ENCODE data around the gene TUBA3D.
"Not testable (repeated sequence)": the region's sequence is repeated elsewhere in the genome, so short reads cannot be mapped to it uniquely, and the experiment has no call there.

Gene TUBA3D

GRCh38 chr2:131475831-131476230 is at the start of gene TUBA3D:
Gene TUBA3D, plus strand, starts transcription at chr2:131476119. Its CDS starts 81 bp downstream, at chr2:131476200.
- no peak for DNase-seq (ENCODE audit: low read depth in 2 of 2)

- DNase-seq (ENCODE audit: low read depth in 2 of 2), result no peak
Observed at GRCh38 chr2:131426727-131427126, 49.2 kb upstream of the TUBA3D start.

- DNase-seq (ENCODE audit: low read depth in 2 of 2), result no peak
Observed at GRCh38 chr2:131431336-131431735, 44.6 kb upstream of the TUBA3D start.

- not testable (repeated sequence) for DNase-seq (ENCODE audit: low read depth in 2 of 2)
Observed at GRCh38 chr2:131440742-131441468, 35.0 kb upstream of the TUBA3D start.

- DNase-seq (ENCODE audit: low read depth in 2 of 2), result not testable (repeated sequence)
Observed at GRCh38 chr2:131444736-131445514, 31.0 kb upstream of the TUBA3D start.

- not testable (repeated sequence) for DNase-seq (ENCODE audit: low read depth in 2 of 2)
Observed at GRCh38 chr2:131445515-131445797, 30.5 kb upstream of the TUBA3D start.

GRCh38 chr2:131445896-131446295 is 30.0 kb upstream of the TUBA3D start:
- DNase-seq (ENCODE audit: low read depth in 2 of 2), result no peak

- not testable (repeated sequence) for DNase-seq (ENCODE audit: low read depth in 2 of 2)
Observed at GRCh38 chr2:131447981-131448380, 27.9 kb upstream of the TUBA3D start.

- not testable (repeated sequence) for DNase-seq (ENCODE audit: low read depth in 2 of 2)
Observed at GRCh38 chr2:131451265-131451949, 24.5 kb upstream of the TUBA3D start.

- DNase-seq (ENCODE audit: low read depth in 2 of 2), result not testable (repeated sequence)
Observed at GRCh38 chr2:131454914-131455313, 21.0 kb upstream of the TUBA3D start.

- not testable (repeated sequence) for DNase-seq (ENCODE audit: low read depth in 2 of 2)
Observed at GRCh38 chr2:131467722-131468121, 8.2 kb upstream of the TUBA3D start.

- not testable (repeated sequence) for DNase-seq (ENCODE audit: low read depth in 2 of 2)
Observed at GRCh38 chr2:131470944-131471343, 5.0 kb upstream of the TUBA3D start.

GRCh38 chr2:131471624-131472023 is 4.3 kb upstream of the TUBA3D start:
- not testable (repeated sequence) for DNase-seq (ENCODE audit: low read depth in 2 of 2)

GRCh38 chr2:131473266-131473665 is 2.7 kb upstream of the TUBA3D start:
- not testable (repeated sequence) for DNase-seq (ENCODE audit: low read depth in 2 of 2)

- not testable (repeated sequence) for DNase-seq (ENCODE audit: low read depth in 2 of 2)
Observed at GRCh38 chr2:131476363-131476762, 444 bp downstream of the TUBA3D start.

GRCh38 chr2:131477227-131477626 is 1.3 kb downstream of the TUBA3D start:
- DNase-seq (ENCODE audit: low read depth in 2 of 2), result not testable (repeated sequence)

- not testable (repeated sequence) for DNase-seq (ENCODE audit: low read depth in 2 of 2)
Observed at GRCh38 chr2:131478074-131478849, 2.3 kb downstream of the TUBA3D start.

GRCh38 chr2:131478850-131479461 is 3.0 kb downstream of the TUBA3D start:
- not testable (repeated sequence) for DNase-seq (ENCODE audit: low read depth in 2 of 2)

GRCh38 chr2:131480351-131480750 is 4.4 kb downstream of the TUBA3D start:
- not testable (repeated sequence) for DNase-seq (ENCODE audit: low read depth in 2 of 2)

GRCh38 chr2:131482506-131483155 is 6.7 kb downstream of the TUBA3D start:
- not testable (repeated sequence) for DNase-seq (ENCODE audit: low read depth in 2 of 2)
